Vagina (tissue), 2 donors: ENCODE measurements around the gene PAAF1. TPM values are rescaled to one million over a fixed set of nuclear protein-coding genes. Genes with fewer than 3 reads are reported as not detected.

Experiments
- DNase-seq, 2 donors: peaks; one replicate each; pipeline ENCODE4 v3.0.0-alpha.2; 2017; ENCODE audit errors: extremely low spot score in 2 of 2
- H3K27ac ChIP-seq: fragments of 200-600 bp; sonication (generic); one replicate; pipeline ENCODE4 v1.5.1; 2019
- H3K27me3 ChIP-seq: fragments of 200-600 bp; sonication (generic); one replicate; pipeline ENCODE4 v1.5.1; 2019
- H3K36me3 ChIP-seq, 2 donors: fragments of 200-600 bp; sonication (generic); one replicate each; pipeline ENCODE4 v1.5.1; 2017 to 2019
- H3K4me1 ChIP-seq: fragments of 200-600 bp; sonication (generic); one replicate; pipeline ENCODE4 v1.5.1; 2019
- H3K4me3 ChIP-seq, 2 donors: fragments of 200-600 bp; sonication (generic); 1 replicate in 1 of 2; 2 replicates in 1 of 2; pipeline ENCODE4 v1.5.1; 2016 to 2019
- H3K9me3 ChIP-seq: fragments of 200-600 bp; sonication (generic); one replicate; pipeline ENCODE4 v1.5.1; 2019
- POLR2A ChIP-seq, 2 donors: fragments of 450-650 bp; IDR thresholded peaks; one replicate each; pipeline ENCODE4 v1.6.1; 2017; ENCODE audit warnings: antibody characterized with exemption in 2 of 2, mild to moderate bottlenecking in 2 of 2, moderate library complexity in 2 of 2
- POLR2AphosphoS5 ChIP-seq, 2 donors: sonication (generic); formaldehyde crosslinking; IDR thresholded peaks; one replicate each; pipeline ENCODE4 v1.9.0; 2017; ENCODE audit warnings: antibody characterized with exemption in 2 of 2, mild to moderate bottlenecking in 2 of 2, low read depth in 1 of 2; ENCODE audit not compliant: insufficient read depth in 1 of 2
- intact Hi-C: fragments of 100-400 bp; cut with DNase I; formaldehyde crosslinking; loops from one replicate; pipeline ENCODE4 v1.15.1; 2023
- total RNA-seq: library from RNA; depleted of rRNA; stranded (reverse); fragments of >200 nt; gene quantifications from one replicate; pipeline ENCODE4 v1.2.3, GENCODE V29; 2016
- TF ChIP-seq, protein P1 (sequence below), 3 experiments: fragments of 450-650 bp in 2 of 3; fragments of 200-600 bp in 1 of 3; sonication (generic) in 1 of 3; IDR thresholded peaks; one replicate each; pipeline ENCODE4 v1.5.1; 2017 to 2019; ENCODE audit warnings: antibody characterized with exemption in 3 of 3, mild to moderate bottlenecking in 2 of 3, moderate library complexity in 2 of 3

Gene PAAF1
- total RNA-seq, 1 donor from 2014 or later: 4.2 TPM

DNA sequence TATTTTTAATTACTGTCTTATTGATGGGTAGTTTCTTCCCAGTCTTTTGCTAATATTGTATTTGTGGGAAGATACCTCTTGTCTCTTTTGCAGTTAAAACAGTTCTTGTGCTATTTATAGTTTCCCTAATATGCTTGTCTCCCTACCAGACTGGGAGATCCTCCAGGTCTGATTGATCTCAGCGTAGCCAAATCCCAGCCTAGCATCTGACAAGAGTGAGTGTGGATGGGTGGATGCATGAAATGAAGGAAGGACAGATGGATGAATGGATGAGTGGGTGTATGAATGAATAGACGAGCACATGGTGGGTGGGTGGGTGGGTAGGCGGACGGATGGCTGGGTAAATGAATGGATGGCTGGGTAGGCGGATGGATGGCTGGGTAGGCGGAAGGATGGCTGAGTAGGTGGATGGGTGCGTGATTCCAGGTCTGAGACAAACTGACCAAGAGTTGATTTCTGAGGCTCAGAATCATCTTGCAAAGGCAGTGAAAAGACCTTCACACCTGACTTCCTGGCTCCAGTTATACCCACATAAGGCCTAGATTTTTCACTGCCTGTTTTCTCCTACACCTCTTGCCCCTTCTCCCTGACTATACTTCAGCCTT is 85.4 kb downstream of the PAAF1 start:
- Histone ChIP-seq H3K4me3 (no peak overlapping the region), H3K9me3 (no peaks in the 10 kb centered on the region), H3K4me1 (peaks cover 9% of the 10 kb centered on the region), H3K27ac (no peak overlapping the region), H3K27me3 (no peaks in the 10 kb centered on the region), H3K36me3 (no peaks in the 10 kb centered on the region)
- no peak for TF ChIP-seq POLR2A (IDR thresholded peaks at IDR 0.05)
- TF ChIP-seq, protein P1, sequence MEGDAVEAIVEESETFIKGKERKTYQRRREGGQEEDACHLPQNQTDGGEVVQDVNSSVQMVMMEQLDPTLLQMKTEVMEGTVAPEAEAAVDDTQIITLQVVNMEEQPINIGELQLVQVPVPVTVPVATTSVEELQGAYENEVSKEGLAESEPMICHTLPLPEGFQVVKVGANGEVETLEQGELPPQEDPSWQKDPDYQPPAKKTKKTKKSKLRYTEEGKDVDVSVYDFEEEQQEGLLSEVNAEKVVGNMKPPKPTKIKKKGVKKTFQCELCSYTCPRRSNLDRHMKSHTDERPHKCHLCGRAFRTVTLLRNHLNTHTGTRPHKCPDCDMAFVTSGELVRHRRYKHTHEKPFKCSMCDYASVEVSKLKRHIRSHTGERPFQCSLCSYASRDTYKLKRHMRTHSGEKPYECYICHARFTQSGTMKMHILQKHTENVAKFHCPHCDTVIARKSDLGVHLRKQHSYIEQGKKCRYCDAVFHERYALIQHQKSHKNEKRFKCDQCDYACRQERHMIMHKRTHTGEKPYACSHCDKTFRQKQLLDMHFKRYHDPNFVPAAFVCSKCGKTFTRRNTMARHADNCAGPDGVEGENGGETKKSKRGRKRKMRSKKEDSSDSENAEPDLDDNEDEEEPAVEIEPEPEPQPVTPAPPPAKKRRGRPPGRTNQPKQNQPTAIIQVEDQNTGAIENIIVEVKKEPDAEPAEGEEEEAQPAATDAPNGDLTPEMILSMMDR (IDR thresholded peaks at IDR 0.05): no peak
- TF ChIP-seq POLR2AphosphoS5 (IDR thresholded peaks at IDR 0.05; ENCODE audit: insufficient read depth in 1 of 2, low read depth in 1 of 2): no peak
- intact Hi-C loops: no loop called here
- no peak for DNase-seq

DNA sequence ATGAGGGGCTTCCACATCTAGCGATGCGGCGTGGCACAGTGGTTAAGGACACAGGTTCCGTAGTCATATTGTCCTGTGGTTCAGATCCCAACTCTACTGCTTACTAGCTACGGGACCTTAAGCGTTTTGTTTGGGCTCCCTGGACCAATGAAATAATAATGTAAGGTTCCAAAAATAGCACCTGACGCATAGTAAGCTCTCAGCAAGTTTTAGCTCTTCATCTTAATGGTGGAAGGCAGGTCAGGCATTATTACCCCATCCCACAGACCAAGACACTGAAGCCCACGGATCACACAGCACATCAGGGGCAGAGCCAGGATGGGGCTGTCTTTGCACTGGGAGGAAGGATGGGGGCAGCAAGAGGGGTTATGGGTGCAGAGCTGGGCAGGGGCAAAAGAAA is 87.1 kb downstream of the PAAF1 start:
- Histone ChIP-seq H3K9me3 (no peaks in the 10 kb centered on the region), H3K36me3 (no peaks in the 10 kb centered on the region), H3K27me3 (no peaks in the 10 kb centered on the region), H3K4me1 (peaks cover 9% of the 10 kb centered on the region), H3K27ac (no peak overlapping the region), H3K4me3 (no peak overlapping the region)
- DNase-seq: no peak
- intact Hi-C loops: no loop called here
- no peak for TF ChIP-seq POLR2A (IDR thresholded peaks at IDR 0.05)
- TF ChIP-seq, protein P1 (IDR thresholded peaks at IDR 0.05): no peak
- TF ChIP-seq POLR2AphosphoS5 (IDR thresholded peaks at IDR 0.05; ENCODE audit: insufficient read depth in 1 of 2, low read depth in 1 of 2): no peak

DNA sequence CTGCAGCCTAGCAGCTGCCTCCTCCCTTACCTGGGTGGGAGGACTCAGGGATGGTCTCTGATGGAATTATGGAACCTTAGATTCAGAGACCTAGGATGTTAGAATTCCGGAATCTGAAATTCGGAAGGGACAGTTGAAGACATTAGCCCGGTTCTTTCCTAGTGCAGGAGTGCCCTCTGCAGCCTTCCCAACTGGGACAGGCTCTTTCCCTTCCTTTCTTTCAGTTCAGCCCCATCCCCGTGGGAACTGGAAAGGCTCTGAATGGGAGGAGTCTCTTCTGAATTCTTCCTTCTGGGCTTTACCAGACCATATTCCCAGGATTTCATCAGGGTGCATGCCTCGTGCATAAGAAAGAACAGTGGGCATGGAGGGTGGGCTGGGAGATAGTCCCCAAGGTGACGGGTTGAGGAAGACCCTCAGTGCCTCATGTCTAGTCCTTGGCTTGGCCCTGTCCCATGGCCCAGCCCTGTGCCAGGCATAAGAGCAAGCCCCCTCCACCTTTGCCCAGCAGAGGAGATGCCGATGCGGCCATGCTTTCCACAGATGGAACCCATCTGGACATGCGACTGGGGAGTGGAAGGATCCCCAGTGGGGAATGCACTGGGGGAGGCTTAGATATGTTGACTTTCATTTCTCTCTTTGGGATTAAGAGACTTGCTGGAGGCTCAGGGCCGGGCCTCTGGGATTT is 88.4 kb downstream of the PAAF1 start:
- Histone ChIP-seq H3K27me3 (no peaks in the 10 kb centered on the region), H3K9me3 (no peaks in the 10 kb centered on the region), H3K36me3 (no peaks in the 10 kb centered on the region), H3K4me1 (peaks cover 9% of the 10 kb centered on the region), H3K4me3 (no peak overlapping the region), H3K27ac (no peak overlapping the region)
- DNase-seq: no peak
- TF ChIP-seq POLR2A (IDR thresholded peaks at IDR 0.05) (no peak), POLR2AphosphoS5 (IDR thresholded peaks at IDR 0.05; ENCODE audit: insufficient read depth in 1 of 2, low read depth in 1 of 2) (no peak)
- TF ChIP-seq, protein P1 (IDR thresholded peaks at IDR 0.05): no peak
- intact Hi-C loops: no loop called here

DNA sequence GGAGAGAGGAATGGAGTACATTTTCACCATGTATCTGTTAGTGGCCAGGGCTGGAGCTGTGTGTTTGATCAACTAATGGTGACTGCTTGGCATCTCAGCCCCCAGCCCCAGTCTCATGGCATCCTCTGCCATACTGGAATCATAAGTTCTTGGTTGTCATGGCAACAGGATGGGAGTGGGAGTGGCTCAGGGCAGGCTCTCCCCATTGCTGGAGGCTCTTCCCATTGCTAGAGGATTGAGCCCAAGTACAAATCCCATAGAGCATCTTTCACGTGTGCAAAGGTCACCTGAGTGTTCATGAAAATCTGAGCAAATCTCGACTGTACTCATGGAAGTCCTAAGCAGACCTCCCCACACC is 88.9 kb downstream of the PAAF1 start:
- TF ChIP-seq POLR2A (IDR thresholded peaks at IDR 0.05): no peak
- TF ChIP-seq POLR2AphosphoS5 (IDR thresholded peaks at IDR 0.05; ENCODE audit: insufficient read depth in 1 of 2, low read depth in 1 of 2): no peak
- TF ChIP-seq, protein P1 (IDR thresholded peaks at IDR 0.05): no peak
- no peak for DNase-seq
- intact Hi-C loops: no loop called here
- Histone ChIP-seq H3K4me1 (peaks cover 9% of the 10 kb centered on the region), H3K27me3 (no peaks in the 10 kb centered on the region), H3K27ac (no peak overlapping the region), H3K4me3 (no peak overlapping the region), H3K36me3 (no peaks in the 10 kb centered on the region), H3K9me3 (no peaks in the 10 kb centered on the region)

DNA sequence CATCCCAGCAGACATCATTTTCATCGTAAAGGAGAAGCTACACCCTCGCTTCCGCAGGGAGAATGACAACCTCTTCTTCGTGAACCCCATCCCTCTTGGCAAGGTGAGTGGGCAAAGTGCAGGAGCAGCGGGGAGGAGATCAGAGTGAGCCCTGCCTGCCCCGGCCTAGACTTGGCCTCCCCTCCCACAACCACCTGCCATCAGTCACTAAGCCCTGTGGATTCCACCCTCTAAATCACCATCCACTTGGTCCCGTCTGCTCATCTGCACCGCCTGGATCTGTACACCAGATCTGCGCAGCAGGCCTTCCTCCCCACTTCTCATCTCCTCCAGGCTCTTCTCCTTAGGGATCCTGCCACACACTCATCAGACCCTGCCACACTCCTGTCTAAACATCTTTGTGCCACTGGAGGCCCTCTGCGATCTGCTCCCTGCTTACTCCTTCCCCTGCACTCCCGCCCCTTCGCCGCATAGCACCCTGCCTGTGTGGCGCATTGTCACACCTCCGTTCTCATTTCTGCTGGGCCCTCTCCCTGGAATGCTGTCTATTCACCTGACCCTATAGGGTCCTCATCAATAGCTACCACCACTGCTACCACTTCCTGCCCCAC is 91.7 kb downstream of the PAAF1 start:
- intact Hi-C loops: no loop called here
- Histone ChIP-seq H3K36me3 (no peaks in the 10 kb centered on the region), H3K27ac (no peak overlapping the region), H3K4me3 (no peak overlapping the region), H3K9me3 (no peaks in the 10 kb centered on the region), H3K4me1 (peaks cover 15% of the 10 kb centered on the region), H3K27me3 (no peaks in the 10 kb centered on the region)
- DNase-seq: no peak
- TF ChIP-seq, protein P1 (IDR thresholded peaks at IDR 0.05): no peak
- TF ChIP-seq POLR2A (IDR thresholded peaks at IDR 0.05) (no peak), POLR2AphosphoS5 (IDR thresholded peaks at IDR 0.05; ENCODE audit: insufficient read depth in 1 of 2, low read depth in 1 of 2) (no peak)
